Fibroblast of pulmonary artery (primary cell): ENCODE measurements around the gene LRPPRC.

Source experiments
- DNase-seq: peaks from one replicate; pipeline ENCODE4 v3.0.0-alpha.2; 2010; ENCODE audit warnings: low read depth
- H3K4me3 ChIP-seq: replicated peaks from 2 replicates; pipeline ENCODE4 v1.5.1; 2011; ENCODE audit warnings: low read depth, mild to moderate bottlenecking, control low read depth, low read length, moderate library complexity
- CTCF ChIP-seq: IDR thresholded peaks from 2 replicates; pipeline ENCODE4 v1.5.1; 2011; ENCODE audit warnings: mild to moderate bottlenecking, control low read depth, low read length, inconsistent platforms; ENCODE audit errors: missing control alignments

Gene LRPPRC

GRCh38 chr2:43941359-43941758, 54.4 kb downstream of the LRPPRC start:
- no peak for TF ChIP-seq CTCF
- no peak for DNase-seq
- no peak overlapping the region for H3K4me3 ChIP-seq

- DNase-seq, result no peak
- TF ChIP-seq CTCF, result no peak
- no peak overlapping the region for H3K4me3 ChIP-seq
These were observed 56.0 kb downstream of the LRPPRC start for GRCh38 chr2:43939695-43940256.

- no peak for DNase-seq
These were observed 58.4 kb downstream of the LRPPRC start for GRCh38 chr2:43937269-43937820.

GRCh38 chr2:43934567-43934966, 61.2 kb downstream of the LRPPRC start:
- no peak for TF ChIP-seq CTCF
- DNase-seq, result peak; percentile 16
- H3K4me3 ChIP-seq, result no peak overlapping the region

More at GRCh38 chr2:43937269-43937820, 58.4 kb downstream of the LRPPRC start:
- no peak for TF ChIP-seq CTCF
- no peak overlapping the region for H3K4me3 ChIP-seq

GRCh38 chr2:43931293-43931692, 64.5 kb downstream of the LRPPRC start:
- no peak for DNase-seq
- no peak for TF ChIP-seq CTCF

GRCh38 chr2:43927442-43927841, 68.3 kb downstream of the LRPPRC start:
- TF ChIP-seq CTCF, result no peak
- H3K4me3 ChIP-seq, result no peak overlapping the region
- DNase-seq, result no peak

More at GRCh38 chr2:43931293-43931692, 64.5 kb downstream of the LRPPRC start:
- no peak overlapping the region for H3K4me3 ChIP-seq

- no peak overlapping the region for H3K4me3 ChIP-seq
- no peak for TF ChIP-seq CTCF
- no peak for DNase-seq
These were observed 70.4 kb downstream of the LRPPRC start for GRCh38 chr2:43925431-43925830.
